Neural progenitor cell (in vitro differentiated cells): ENCODE measurements around the gene CRMP1.
"Not testable (repeated sequence)": the region's sequence is repeated elsewhere in the genome, so short reads cannot be mapped to it uniquely, and the experiment has no call there.

Source experiments
- EZH2phosphoT487 ChIP-seq: fragments of 200-600 bp; sonication (generic); IDR thresholded peaks from 2 replicates; pipeline ENCODE4 v1.6.1; 2017; ENCODE audit warnings: antibody characterized with exemption
- TF ChIP-seq, protein P1 (sequence below): fragments of 200-600 bp; sonication (generic); IDR thresholded peaks from 2 replicates; pipeline ENCODE4 v1.5.1; 2017; ENCODE audit warnings: antibody characterized with exemption, mild to moderate bottlenecking

DNA sequence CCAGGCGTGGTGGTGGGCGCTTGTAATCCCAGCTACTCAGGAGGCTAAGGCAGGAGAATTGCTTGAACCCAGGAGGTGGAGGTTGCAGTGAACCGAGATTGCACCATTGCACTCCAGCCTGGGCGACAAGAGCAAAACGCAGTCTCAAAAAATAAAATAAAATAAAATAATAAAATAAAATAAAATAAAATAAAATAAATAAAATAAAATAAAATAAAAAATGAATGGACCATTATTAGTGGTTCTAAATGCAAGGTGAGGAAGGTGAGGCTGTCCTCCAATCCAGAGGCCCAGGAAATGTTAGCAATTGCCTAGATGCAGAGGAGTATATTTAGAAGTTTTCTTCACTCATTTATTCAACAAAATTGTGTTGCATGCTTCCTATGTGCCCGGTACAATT is 55.4 kb downstream of the CRMP1 start:
- TF ChIP-seq, protein P1, sequence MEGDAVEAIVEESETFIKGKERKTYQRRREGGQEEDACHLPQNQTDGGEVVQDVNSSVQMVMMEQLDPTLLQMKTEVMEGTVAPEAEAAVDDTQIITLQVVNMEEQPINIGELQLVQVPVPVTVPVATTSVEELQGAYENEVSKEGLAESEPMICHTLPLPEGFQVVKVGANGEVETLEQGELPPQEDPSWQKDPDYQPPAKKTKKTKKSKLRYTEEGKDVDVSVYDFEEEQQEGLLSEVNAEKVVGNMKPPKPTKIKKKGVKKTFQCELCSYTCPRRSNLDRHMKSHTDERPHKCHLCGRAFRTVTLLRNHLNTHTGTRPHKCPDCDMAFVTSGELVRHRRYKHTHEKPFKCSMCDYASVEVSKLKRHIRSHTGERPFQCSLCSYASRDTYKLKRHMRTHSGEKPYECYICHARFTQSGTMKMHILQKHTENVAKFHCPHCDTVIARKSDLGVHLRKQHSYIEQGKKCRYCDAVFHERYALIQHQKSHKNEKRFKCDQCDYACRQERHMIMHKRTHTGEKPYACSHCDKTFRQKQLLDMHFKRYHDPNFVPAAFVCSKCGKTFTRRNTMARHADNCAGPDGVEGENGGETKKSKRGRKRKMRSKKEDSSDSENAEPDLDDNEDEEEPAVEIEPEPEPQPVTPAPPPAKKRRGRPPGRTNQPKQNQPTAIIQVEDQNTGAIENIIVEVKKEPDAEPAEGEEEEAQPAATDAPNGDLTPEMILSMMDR, result not testable (repeated sequence)
- TF ChIP-seq EZH2phosphoT487, result not testable (repeated sequence)
